HS-27A (cell line): ENCODE data around the gene AIRE.

Experiments used
- DNase-seq: peaks from one replicate; pipeline ENCODE4 v3.0.0-alpha.2; 2012; ENCODE audit warnings: low read depth, missing footprints

AIRE gene

DNA sequence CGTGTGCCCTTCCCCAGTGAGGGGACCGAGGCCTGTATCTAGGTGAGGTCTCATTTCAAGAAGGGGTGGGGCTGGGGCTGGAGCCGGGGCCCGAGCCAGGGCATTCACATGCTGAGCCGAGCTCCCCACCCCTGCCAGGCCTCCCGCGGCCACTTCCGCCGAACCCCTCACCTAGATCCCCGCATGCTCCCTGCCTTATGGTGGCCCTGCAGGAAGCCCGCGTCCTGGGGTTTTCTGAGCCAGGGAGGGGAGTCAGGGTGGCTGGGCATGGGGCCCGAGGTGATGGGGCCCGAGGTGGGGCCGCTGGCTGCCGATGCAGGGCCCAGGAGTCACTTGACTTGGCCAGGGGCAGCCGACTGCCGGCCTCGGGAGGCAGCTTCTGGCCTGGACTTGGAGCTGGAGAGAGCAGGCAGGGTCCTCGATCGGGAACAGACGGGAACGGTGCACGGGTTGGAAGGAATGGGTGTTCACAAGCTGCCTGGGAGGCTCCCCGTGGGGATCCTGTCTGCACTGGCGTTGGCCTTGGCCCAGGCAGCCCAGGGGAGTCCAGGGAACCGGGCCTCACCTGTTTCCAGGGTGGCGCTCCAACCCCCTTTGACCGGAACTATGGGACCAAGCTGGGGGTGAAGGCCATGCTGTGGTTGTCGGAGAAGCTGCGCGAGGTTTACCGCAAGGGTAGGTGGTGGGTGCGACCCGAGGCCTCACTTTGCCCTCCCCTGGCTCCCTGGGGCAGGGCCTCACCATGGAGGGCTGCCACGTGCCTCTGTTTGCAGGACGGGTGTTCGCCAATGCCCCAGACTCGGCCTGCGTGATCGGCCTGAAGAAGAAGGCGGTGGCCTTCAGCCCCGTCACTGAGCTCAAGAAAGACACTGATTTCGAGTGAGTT lies 40.0 kb downstream of the AIRE start:
- no peak for DNase-seq

GRCh38 chr21:44326272-44326647 lies 40.6 kb downstream of the AIRE start:
- no peak for DNase-seq

GRCh38 chr21:44326716-44327602 lies 41.3 kb downstream of the AIRE start:
- no peak for DNase-seq

- DNase-seq = no peak
Measured at GRCh38 chr21:44327603-44327974, 41.9 kb downstream of the AIRE start.

GRCh38 chr21:44328242-44328895 lies 42.7 kb downstream of the AIRE start:
- no peak for DNase-seq

DNA sequence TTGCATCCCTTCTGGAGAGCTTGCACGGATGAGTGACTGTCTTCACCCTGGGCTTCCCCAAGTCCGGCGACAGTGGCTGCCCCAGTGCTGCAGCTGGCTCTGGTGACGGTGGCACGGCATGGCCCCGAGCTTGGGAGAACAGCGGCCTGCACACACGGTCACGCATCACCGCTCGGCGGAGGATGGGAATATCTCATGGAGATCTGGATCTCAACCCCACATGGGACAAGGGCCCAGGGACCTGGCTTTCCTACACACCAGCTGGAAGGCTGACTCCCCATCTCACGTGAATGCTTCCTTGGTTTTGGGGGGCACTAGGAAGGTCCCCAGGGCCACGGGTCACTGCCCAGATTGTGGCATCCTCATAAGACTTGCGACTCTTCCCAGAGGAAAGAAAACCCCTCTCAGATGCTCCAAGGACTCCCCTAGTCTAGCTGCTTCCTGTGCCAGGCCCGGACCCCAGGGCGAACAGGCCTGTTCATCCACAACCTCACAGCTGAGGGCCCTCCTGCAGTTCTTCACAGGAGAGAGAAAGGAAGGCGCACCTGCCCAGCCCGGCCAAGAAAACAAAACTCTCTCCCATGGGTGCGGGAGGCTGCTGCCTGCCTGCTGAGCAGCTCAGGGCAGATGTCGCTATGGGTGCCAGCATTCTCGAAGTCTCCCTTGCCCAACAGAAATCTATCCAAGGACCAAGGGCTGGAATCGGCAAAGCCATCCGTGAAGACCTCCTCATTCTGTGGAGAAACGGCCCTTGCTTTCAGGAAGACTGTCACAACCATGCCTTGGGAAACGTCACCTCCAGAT lies 43.6 kb downstream of the AIRE start:
- no peak for DNase-seq

DNA sequence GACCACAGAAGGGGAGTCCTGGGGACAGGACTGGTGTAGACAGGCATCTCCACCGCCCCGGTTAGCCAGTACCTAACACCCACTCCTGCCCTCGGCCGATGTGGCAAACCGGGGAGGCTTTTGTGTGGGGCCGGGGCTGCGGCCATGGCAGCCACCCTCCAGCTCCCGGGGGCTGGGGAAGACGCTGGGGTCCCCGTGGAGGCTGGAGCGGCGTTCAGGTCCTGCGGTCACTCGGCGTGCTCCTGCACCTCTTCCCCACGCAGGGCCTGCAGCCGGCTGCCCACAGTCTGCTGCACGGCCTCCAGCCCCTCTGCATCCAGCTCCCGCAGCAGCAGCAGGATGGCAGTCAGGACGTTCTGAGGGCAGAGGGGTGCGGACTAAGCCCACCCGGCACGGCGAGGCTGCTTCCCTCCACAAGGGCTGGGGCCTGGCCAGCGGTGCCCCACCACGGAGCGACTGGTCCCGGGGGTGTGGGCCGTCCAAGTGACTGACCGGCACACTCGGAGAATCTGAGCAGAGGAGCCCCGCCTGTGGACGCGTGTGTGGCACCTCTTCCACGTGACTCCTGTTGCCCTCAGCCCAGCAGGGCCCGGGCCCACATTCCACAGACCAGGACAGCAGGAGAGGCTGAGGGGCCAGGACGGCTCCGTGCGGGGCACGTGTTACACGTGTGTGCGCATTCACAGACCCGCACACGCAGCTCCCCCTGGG lies 44.5 kb downstream of the AIRE start:
- DNase-seq = no peak

DNA sequence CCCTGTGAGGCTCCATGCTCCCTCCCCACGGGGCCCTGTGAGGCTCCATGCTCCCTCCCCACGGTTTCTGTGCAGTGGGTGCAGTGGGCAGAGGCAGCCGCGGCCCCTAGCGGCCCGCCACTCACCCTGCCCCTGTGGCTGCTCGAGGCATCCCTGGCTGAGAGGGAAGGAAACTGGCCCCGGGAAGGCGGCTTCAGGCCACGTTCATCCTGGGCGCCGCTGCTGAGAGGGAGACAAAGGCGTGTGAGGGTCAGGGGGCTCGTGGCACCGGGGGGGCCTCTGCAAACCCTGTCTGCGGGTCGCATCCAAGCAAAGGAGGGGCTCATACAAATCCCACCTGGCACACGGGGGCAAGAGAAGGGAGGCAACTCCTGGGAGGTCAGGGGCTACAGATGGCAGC lies 45.0 kb downstream of the AIRE start:
- no peak for DNase-seq

DNA sequence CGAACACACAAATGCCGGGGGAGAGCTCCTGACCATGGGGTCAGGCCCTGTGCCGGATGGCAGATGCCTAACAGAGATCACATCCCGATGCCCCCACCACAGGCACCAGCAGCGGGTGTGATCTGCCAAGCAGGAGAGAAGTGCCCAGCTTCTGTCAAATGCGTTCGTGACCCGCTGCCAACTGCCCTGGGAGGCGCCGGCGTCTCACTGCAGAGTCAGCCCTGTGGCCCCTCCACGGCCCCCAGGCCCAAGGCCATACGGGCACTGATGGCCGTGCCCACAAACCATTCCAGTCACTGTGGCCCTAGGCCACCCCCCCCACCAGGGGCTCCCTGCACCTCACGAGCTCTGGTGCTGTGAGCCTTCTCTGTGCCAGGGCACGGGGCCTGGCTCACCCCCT lies 45.5 kb downstream of the AIRE start:
- DNase-seq = no peak

GRCh38 chr21:44331650-44332307 lies 46.1 kb downstream of the AIRE start:
- no peak for DNase-seq

DNA sequence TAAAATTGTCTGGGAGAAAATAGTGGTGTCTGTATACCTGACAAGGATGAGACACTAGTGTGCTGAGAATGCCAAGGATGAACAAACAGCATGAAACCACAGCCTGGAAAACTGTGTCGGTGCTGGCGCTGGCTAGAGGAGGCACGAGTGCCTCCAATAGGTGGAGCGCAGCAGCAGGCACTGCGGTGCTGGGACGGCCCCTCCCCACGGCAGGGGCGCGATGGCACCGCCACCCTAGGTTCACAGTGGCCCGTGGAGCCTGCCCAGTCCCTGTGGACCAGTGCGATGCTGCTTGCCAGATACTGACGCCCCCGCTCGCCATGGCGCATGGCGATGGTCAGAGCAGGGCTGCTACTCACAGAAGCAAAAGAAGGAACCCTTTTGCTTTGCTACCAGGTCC lies 46.7 kb downstream of the AIRE start:
- DNase-seq = no peak

- no peak for DNase-seq
Measured at GRCh38 chr21:44332965-44333364, 47.3 kb downstream of the AIRE start.

GRCh38 chr21:44333509-44334328 lies 48.0 kb downstream of the AIRE start:
- DNase-seq = no peak

DNA sequence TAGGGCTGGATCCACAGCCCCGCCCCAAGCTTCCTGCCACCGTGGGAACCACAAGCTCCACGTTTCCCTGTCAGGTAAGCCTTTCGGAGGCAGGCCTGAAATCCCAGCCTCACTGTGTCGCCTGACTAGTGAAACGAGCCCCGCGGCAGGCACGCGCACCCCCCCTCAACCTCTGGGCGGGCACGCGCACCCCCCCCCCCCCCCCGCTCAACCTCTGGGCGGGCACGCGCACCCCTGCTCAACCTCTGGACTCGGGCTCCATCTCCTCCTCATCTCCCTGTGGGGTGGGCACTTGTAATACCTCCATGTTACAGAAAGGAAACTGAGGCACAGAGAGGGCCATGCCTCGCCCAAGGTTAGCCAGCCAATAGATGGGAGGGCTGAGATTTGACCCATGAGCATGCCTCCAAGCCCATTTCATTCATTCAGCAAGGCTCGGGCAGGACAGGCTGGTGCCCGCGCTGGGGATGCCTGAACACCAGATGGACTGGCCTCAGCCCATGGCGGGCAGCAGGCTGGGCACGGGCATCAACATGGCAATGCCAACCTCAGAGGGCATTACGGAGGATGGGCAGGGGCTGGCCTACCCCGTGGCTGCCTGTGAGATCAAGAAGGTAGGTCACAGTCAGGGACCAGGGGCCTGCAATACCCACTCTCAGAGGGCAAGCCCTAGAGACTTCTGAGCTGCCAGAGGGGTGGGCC lies 48.8 kb downstream of the AIRE start:
- no peak for DNase-seq

DNA sequence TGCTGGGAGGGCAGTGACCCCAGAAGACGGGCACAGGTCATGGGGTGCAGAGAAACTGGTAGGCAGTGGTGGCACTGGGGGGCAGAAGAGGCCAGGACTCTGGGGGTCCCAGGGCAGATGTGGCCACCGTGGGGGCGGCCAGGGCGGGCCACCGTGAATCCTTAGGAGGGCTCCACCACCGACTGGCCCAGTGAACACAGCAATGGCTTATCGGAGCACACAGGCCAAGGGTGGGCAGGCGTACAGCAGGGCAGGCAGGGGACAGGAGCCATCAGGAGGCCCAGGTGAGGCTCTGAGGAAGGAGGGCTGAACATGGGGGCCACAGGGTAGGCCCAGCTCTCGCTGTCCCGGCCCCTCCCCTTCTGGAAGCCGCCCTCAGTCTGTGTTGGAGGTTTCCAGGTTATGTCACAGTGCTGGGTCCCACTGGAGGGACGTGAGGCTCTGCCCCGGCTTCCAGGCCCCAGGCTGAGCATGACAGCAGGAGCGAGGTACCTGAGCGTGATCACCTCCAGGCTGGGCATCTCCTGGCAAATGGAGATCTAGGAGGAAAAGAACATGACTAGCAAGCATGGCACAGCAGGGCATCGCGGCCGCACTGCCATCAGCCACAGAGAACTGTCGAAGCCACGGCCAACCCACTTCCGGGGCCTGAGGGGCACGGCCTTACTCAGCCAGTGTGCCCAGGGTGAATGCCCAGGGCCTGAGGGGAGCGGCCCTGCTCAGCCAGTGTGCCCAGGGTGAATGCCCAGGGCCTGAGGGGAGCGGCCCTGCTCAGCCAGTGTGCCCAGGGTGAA lies 49.8 kb downstream of the AIRE start:
- DNase-seq = no peak

- no peak for DNase-seq
Measured at GRCh38 chr21:44337449-44337848, 51.8 kb downstream of the AIRE start.

DNA sequence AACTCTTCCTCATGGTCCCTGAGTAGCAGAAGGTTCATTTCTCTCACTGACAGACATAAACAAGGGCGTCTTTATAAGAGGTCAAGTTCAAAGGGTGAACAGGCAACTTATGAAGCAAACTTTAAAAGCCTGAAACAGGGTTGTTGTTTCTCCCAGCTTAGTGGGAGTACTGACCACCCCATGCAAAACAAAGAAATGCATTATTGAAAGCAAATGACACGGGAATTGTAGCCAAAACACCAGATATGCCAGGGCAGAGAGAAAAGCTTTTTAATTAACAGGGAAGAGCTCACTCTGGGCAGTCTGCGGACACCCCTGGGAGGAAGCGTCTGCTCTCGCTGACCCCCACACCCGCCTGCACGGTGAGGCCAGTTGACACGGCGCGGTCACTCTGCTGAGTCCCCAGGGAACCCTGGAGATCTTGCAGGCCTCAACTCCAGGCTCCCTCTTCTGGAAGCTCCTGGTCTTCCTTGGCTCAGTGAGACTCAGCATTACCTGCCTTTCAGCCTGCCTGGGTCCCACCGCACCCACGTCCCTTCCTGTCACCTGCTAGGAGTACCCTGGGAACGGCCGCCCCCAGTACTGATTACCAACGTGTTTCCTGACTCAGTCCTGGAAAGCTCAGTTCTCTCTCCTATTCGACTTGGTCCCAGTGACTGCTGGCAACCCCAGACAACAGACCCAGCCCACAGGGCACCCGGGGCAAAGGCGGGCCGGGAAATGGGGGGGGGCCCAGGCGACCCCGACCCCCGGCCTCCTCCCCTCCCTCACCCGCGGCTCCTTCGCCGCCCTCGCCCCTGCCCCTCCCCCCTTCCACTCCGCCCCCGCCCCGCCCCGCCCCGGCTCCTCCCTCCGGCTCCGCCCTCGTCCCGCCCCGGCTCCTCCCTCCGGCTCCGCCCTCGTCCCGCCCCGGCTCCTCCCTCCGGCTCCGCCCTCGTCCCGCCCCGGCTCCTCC lies 52.5 kb downstream of the AIRE start:
- no peak for DNase-seq
